Naive thymus-derived CD4-positive, alpha-beta T cell (primary cell): ENCODE measurements around the gene FANCD2. TPM values are rescaled to one million over a fixed set of nuclear protein-coding genes. Genes with fewer than 3 reads are reported as not detected.
"Not testable (repeated sequence)": the region's sequence is repeated elsewhere in the genome, so short reads cannot be mapped to it uniquely, and the experiment has no call there.

Experiments
- ATAC-seq: fragments of 150-1000 bp; cut with Tn5 transposase; 2 replicates; pipeline ENCODE4 v1.10.0; 2021; ENCODE audit warnings: mild to moderate bottlenecking, moderate library complexity
- CTCF ChIA-PET: fragments of 350-600 bp; sonication (Branson Sonifier 250); formaldehyde crosslinking; loops from one replicate; lab custom pipeline; 2021; ENCODE audit warnings: antibody characterized with exemption; lab: Charles Lee
- POLR2A ChIA-PET: fragments of 350-600 bp; sonication (Branson Sonifier 250); formaldehyde crosslinking; loops from one replicate; lab custom pipeline; 2021; ENCODE audit warnings: antibody characterized with exemption, inconsistent platforms; lab: Charles Lee
- DNase-seq, 9 donors: peaks; one replicate each; pipeline versions ENCODE4 v3.0.0 to v3.0.0-alpha.2; 2020 to 2022; ENCODE audit warnings: mixed read lengths in 1 of 9
- H3K27ac ChIP-seq: one replicate; pipeline ENCODE4 v1.7.0; 2013; ENCODE audit warnings: mild to moderate bottlenecking, low read depth, low read length, moderate library complexity
- H3K27me3 ChIP-seq, 2 donors: one replicate each; pipeline ENCODE4 v1.7.0; 2013; ENCODE audit warnings: low read length in 2 of 2, mild to moderate bottlenecking in 2 of 2, moderate library complexity in 2 of 2; ENCODE audit not compliant: control insufficient read depth in 2 of 2, insufficient read depth in 2 of 2
- H3K36me3 ChIP-seq, 3 experiments: 1 replicate in 2 of 3; 2 replicates in 1 of 3; pipeline ENCODE4 v1.7.0; 2013; ENCODE audit warnings: low read length in 3 of 3, mild to moderate bottlenecking in 3 of 3, moderate library complexity in 1 of 3; ENCODE audit not compliant: insufficient read depth in 3 of 3, control insufficient read depth in 2 of 3
- H3K4me1 ChIP-seq, 2 donors: one replicate each; pipeline ENCODE4 v1.7.0; 2013; ENCODE audit warnings: low read length in 2 of 2, mild to moderate bottlenecking in 2 of 2, moderate library complexity in 1 of 2; ENCODE audit not compliant: control insufficient read depth in 2 of 2, insufficient read depth in 2 of 2
- H3K4me3 ChIP-seq: 2 replicates; pipeline ENCODE4 v1.7.0; 2013; ENCODE audit warnings: mild to moderate bottlenecking, low read length
- H3K9me3 ChIP-seq, 3 experiments: 1 replicate in 2 of 3; 2 replicates in 1 of 3; pipeline ENCODE4 v1.7.0; 2013; ENCODE audit warnings: low read length in 3 of 3; ENCODE audit not compliant: control insufficient read depth in 2 of 3
- H3K27ac Mint-ChIP-seq, 9 donors: one replicate each; pipeline ENCODE4 v1.8.0; 2020 to 2022; ENCODE audit warnings: mixed read lengths in 9 of 9, mild to moderate bottlenecking in 8 of 9, moderate library complexity in 5 of 9, inconsistent platforms in 2 of 9
- H3K27me3 Mint-ChIP-seq, 5 donors: one replicate each; pipeline ENCODE4 v1.8.0; 2021 to 2022; ENCODE audit warnings: mixed read lengths in 5 of 5, mild to moderate bottlenecking in 1 of 5
- H3K36me3 Mint-ChIP-seq, 5 donors: one replicate each; pipeline ENCODE4 v1.8.0; 2020 to 2022; ENCODE audit warnings: mixed read lengths in 5 of 5, mild to moderate bottlenecking in 3 of 5, inconsistent platforms in 1 of 5
- H3K4me1 Mint-ChIP-seq, 7 donors: one replicate each; pipeline ENCODE4 v1.8.0; 2020 to 2022; ENCODE audit warnings: mixed read lengths in 7 of 7, mild to moderate bottlenecking in 3 of 7, inconsistent platforms in 1 of 7
- H3K4me3 Mint-ChIP-seq, 10 donors: one replicate each; pipeline ENCODE4 v1.8.0; 2020 to 2022; ENCODE audit warnings: mild to moderate bottlenecking in 10 of 10, mixed read lengths in 10 of 10, moderate library complexity in 6 of 10, inconsistent platforms in 2 of 10
- H3K9me3 Mint-ChIP-seq, 11 donors: one replicate each; pipeline ENCODE4 v1.8.0; 2020 to 2022; ENCODE audit warnings: mixed read lengths in 11 of 11, mild to moderate bottlenecking in 4 of 11, inconsistent platforms in 1 of 11, moderate library complexity in 1 of 11
- intact Hi-C, 2 donors: fragments of 100-400 bp; cut with micrococcal nuclease; formaldehyde crosslinking; loops; one replicate each; pipeline ENCODE4 v1.15.1; 2023
- polyA plus RNA-seq, 2 donors: library from polyadenylated mRNA; unstranded; fragments of 300-500 nt; fragmentation: Illumina TruSeq; gene quantifications; one replicate each; pipeline ENCODE4 v1.2.3, GENCODE V29; 2021
- total RNA-seq, 6 experiments: library from RNA in 5 of 6; stranded (reverse) in 5 of 6; gene quantifications; 1 replicate in 5 of 6; 2 replicates in 1 of 6; pipeline ENCODE4 v1.2.3 and lab custom pipeline; 2021 to 2026

The FANCD2 gene
- total and polyA plus RNA-seq, 7 experiments from 2014 or later, result 3.3 to 41.5 (median 18.9) TPM

GRCh38 chr3:10088256-10088655, 62.0 kb downstream of the FANCD2 start:
- H3K4me1 ChIP-seq, result no peaks in the 10 kb centered on the region
- H3K27me3 ChIP-seq, result no peaks in the 10 kb centered on the region
- Mint-ChIP-seq H3K4me1 (peaks cover 0 to 2% (median 0%) of the 10 kb centered on the region in 7 donors), H3K9me3 (no peaks in the 10 kb centered on the region), H3K4me3 (no peak overlapping the region), H3K27me3 (no peaks in the 10 kb centered on the region), H3K36me3 (peaks cover 5 to 36% (median 19%) of the 10 kb centered on the region in 5 donors), H3K27ac (peak overlapping the region in 1 of 9 donors; percentile 17)
- ChIA-PET CTCF (no interaction called here), POLR2A (no interaction called here)
- H3K27ac ChIP-seq, result no peak overlapping the region
- DNase-seq (no peak), ATAC-seq (no peak)
- no peak overlapping the region for H3K4me3 ChIP-seq
- intact Hi-C loops, result no loop called here
- H3K36me3 ChIP-seq, result peaks cover 0 to 17% (median 0%) of the 10 kb centered on the region in 3 experiments
- H3K9me3 ChIP-seq, result no peaks in the 10 kb centered on the region

GRCh38 chr3:10090179-10090578, 63.9 kb downstream of the FANCD2 start:
- Histone ChIP-seq H3K9me3 (no peaks in the 10 kb centered on the region), H3K27me3 (no peaks in the 10 kb centered on the region), H3K36me3 (peaks cover 0 to 17% (median 0%) of the 10 kb centered on the region in 3 experiments), H3K4me3 (no peak overlapping the region), H3K4me1 (no peaks in the 10 kb centered on the region), H3K27ac (no peak overlapping the region)
- ChIA-PET CTCF (no interaction called here), POLR2A (no interaction called here)
- no peak for ATAC-seq
- Mint-ChIP-seq H3K36me3 (peaks cover 5 to 33% (median 19%) of the 10 kb centered on the region in 5 donors), H3K9me3 (no peaks in the 10 kb centered on the region), H3K4me3 (no peak overlapping the region), H3K4me1 (peaks cover 0 to 2% (median 0%) of the 10 kb centered on the region in 7 donors), H3K27ac (no peak overlapping the region), H3K27me3 (no peaks in the 10 kb centered on the region)
- DNase-seq, result no peak
- intact Hi-C loops, result no loop called here

GRCh38 chr3:10090774-10091173, 64.5 kb downstream of the FANCD2 start:
- H3K4me1 ChIP-seq, intact Hi-C loops, H3K27ac ChIP-seq, DNase-seq, H3K4me3 Mint-ChIP-seq, H3K9me3 Mint-ChIP-seq, H3K27me3 ChIP-seq, H3K27ac Mint-ChIP-seq, H3K27me3 Mint-ChIP-seq, ATAC-seq, H3K4me1 Mint-ChIP-seq, H3K4me3 ChIP-seq, POLR2A ChIA-PET, CTCF ChIA-PET, H3K9me3 ChIP-seq: not testable (repeated sequence)
- peaks cover 0 to 17% (median 0%) of the 10 kb centered on the region in 3 experiments for H3K36me3 ChIP-seq
- H3K36me3 Mint-ChIP-seq, result peaks cover 5 to 33% (median 19%) of the 10 kb centered on the region in 5 donors

GRCh38 chr3:10091387-10091786, 65.2 kb downstream of the FANCD2 start:
- H3K4me1 Mint-ChIP-seq, H3K27ac ChIP-seq, H3K9me3 ChIP-seq, H3K9me3 Mint-ChIP-seq, H3K27me3 Mint-ChIP-seq, H3K27ac Mint-ChIP-seq, H3K4me1 ChIP-seq, intact Hi-C loops, H3K4me3 Mint-ChIP-seq, POLR2A ChIA-PET, ATAC-seq, DNase-seq, CTCF ChIA-PET, H3K4me3 ChIP-seq, H3K27me3 ChIP-seq: not testable (repeated sequence)
- peaks cover 5 to 33% (median 17%) of the 10 kb centered on the region in 5 donors for H3K36me3 Mint-ChIP-seq
- H3K36me3 ChIP-seq, result peaks cover 0 to 20% (median 0%) of the 10 kb centered on the region in 3 experiments

- DNase-seq (no peak), ATAC-seq (no peak)
- Mint-ChIP-seq H3K27ac (no peak overlapping the region), H3K4me1 (peaks cover 0 to 2% (median 0%) of the 10 kb centered on the region in 7 donors), H3K27me3 (no peaks in the 10 kb centered on the region), H3K4me3 (no peak overlapping the region), H3K36me3 (peaks cover 5 to 33% (median 10%) of the 10 kb centered on the region in 5 donors), H3K9me3 (no peaks in the 10 kb centered on the region)
- Histone ChIP-seq H3K36me3 (peaks cover 0 to 18% (median 0%) of the 10 kb centered on the region in 3 experiments), H3K4me1 (no peaks in the 10 kb centered on the region), H3K9me3 (no peaks in the 10 kb centered on the region), H3K27me3 (no peaks in the 10 kb centered on the region), H3K27ac (no peak overlapping the region), H3K4me3 (no peak overlapping the region)
- ChIA-PET POLR2A (no interaction called here), CTCF (no interaction called here)
- intact Hi-C loops, result no loop called here
Measured at GRCh38 chr3:10093678-10094077, 67.4 kb downstream of the FANCD2 start.

- peaks cover 0 to 17% (median 3%) of the 10 kb centered on the region in 5 donors for H3K36me3 Mint-ChIP-seq
- ATAC-seq, result no peak
- no peaks in the 10 kb centered on the region for H3K4me1 Mint-ChIP-seq
- DNase-seq, result no peak
- ChIA-PET CTCF (no interaction called here), POLR2A (no interaction called here)
- intact Hi-C loops, result no loop called here
- no peak overlapping the region for H3K27ac Mint-ChIP-seq
- H3K4me3 ChIP-seq, result no peak overlapping the region
- no peaks in the 10 kb centered on the region for H3K27me3 ChIP-seq
- H3K27ac ChIP-seq, result no peak overlapping the region
- no peak overlapping the region for H3K4me3 Mint-ChIP-seq
- no peaks in the 10 kb centered on the region for H3K9me3 ChIP-seq
- H3K27me3 Mint-ChIP-seq, result no peaks in the 10 kb centered on the region
- H3K4me1 ChIP-seq, result no peaks in the 10 kb centered on the region
- no peaks in the 10 kb centered on the region for H3K9me3 Mint-ChIP-seq
- H3K36me3 ChIP-seq, result peaks cover 0 to 3% (median 0%) of the 10 kb centered on the region in 3 experiments
Measured at GRCh38 chr3:10099041-10099440, 72.8 kb downstream of the FANCD2 start.

- H3K4me3 Mint-ChIP-seq, result no peak overlapping the region
- Histone ChIP-seq H3K4me3 (no peak overlapping the region), H3K36me3 (no peaks in the 10 kb centered on the region), H3K9me3 (no peaks in the 10 kb centered on the region), H3K27ac (no peak overlapping the region), H3K4me1 (no peaks in the 10 kb centered on the region), H3K27me3 (no peaks in the 10 kb centered on the region)
- H3K4me1 Mint-ChIP-seq, result no peaks in the 10 kb centered on the region
- CTCF ChIA-PET, result no interaction called here
- ATAC-seq (no peak), DNase-seq (no peak)
- intact Hi-C loops, result no loop called here
- POLR2A ChIA-PET, result no interaction called here
- H3K27me3 Mint-ChIP-seq, result no peaks in the 10 kb centered on the region
- H3K9me3 Mint-ChIP-seq, result no peaks in the 10 kb centered on the region
- H3K27ac Mint-ChIP-seq, result no peak overlapping the region
- no peaks in the 10 kb centered on the region for H3K36me3 Mint-ChIP-seq
Measured at GRCh38 chr3:10106919-10107318, 80.7 kb downstream of the FANCD2 start.
